NCI-H526 treated with DMSO at 0.1 percent for 48 hours (cell line): ENCODE results near the gene SPRR3.
"Not testable (repeated sequence)": the region's sequence is repeated elsewhere in the genome, so short reads cannot be mapped to it uniquely, and the experiment has no call there.

Experiments used
- DNase-seq: peaks from one replicate; lab custom pipeline; 2025; lab: John Stamatoyannopoulos, UW

The SPRR3 gene

GRCh38 chr1:152983743-152984142, 17.8 kb upstream of the SPRR3 start, which contains the start of gene SPRR1A:
TSS of gene SPRR1A (plus strand) at chr1:152984081. CDS start at chr1:152985231, 1,150 bp downstream.
- DNase-seq = no peak

GRCh38 chr1:152986578-152986977, 15.0 kb upstream of the SPRR3 start:
- no peak for DNase-seq

DNA sequence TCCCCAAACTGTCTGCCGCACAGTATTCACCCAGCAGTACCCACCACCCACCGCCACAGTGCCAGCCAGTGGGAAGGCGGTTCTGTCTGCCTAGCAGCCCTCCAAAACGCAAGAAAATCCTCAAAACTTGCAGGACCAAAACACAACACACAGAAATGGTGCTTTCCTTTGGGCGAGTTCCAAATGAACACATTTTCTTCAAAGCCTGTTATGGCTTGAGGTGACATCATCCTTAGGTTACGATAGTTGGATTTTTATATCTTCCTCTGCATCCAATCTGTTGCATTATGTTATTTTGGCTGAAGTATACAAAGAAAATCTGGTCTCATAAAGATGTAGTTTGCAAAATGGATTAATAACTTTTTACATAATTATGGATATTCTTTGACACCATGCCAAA, 8.4 kb upstream of the SPRR3 start:
- DNase-seq = no peak

- DNase-seq = no peak
These were observed 5.7 kb upstream of the SPRR3 start for GRCh38 chr1:152995842-152996241.

- no peak for DNase-seq
These were observed 4.7 kb upstream of the SPRR3 start for GRCh38 chr1:152996633-152997400.

DNA sequence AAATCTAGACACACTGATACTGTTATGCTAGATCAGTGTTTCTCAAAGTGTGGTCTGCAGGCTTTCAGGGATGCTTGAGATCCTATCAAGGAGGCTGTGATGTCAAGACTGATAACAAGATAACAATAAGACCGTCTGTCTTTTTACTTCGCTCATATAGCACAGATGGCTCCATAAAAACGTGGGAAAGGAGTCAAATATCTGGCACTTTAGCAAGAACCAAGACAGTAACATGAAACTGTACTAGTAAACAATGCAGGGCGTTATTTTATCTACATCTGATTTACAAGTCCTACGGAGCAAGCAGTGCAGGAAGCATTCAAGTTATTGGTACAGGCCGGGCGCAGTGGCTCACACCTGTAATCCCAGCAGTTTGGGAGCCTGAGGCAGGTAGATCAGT, 3.6 kb upstream of the SPRR3 start:
- no peak for DNase-seq

DNA sequence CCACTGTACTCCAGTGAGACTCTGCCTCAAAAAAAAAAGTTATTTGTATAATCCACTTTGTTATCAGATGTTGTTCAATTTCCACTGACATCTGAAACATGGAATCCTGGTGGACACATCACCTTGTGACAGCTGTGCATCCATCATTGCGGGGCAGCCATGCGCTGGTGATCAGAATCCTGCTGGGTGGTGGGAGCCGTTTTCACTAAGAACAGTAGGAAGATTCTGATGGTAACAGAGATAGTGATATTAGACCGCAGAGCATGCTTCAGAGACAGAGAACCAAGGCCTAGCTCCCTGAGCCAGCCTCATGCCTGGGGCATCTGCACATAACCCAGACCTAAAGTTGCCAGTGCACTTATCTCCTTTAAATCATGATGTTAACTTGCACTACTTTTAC, 3.1 kb upstream of the SPRR3 start:
- no peak for DNase-seq

- DNase-seq = no peak
These were observed 1.7 kb upstream of the SPRR3 start for GRCh38 chr1:152999818-153000217.

DNA sequence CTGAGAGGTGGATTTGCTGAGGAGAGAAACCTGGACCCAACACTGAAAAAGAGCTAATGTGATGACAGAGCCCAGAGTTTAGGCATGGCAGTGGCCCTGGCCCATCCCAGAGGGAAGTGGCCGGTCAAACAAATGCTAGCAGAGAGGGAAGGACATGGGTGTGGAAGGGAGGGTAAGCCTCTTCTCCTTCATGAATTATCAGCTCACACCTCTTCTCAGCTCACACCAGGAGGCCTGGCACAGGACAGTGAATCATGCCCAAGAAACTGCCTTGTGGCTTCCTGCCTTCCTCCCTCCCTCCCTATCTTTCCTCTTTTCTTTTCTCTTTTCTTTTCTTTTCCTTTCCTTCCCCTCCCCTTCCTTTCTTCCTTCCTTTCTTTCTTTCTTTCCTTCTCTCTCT, 1.3 kb upstream of the SPRR3 start:
- no peak for DNase-seq

DNA sequence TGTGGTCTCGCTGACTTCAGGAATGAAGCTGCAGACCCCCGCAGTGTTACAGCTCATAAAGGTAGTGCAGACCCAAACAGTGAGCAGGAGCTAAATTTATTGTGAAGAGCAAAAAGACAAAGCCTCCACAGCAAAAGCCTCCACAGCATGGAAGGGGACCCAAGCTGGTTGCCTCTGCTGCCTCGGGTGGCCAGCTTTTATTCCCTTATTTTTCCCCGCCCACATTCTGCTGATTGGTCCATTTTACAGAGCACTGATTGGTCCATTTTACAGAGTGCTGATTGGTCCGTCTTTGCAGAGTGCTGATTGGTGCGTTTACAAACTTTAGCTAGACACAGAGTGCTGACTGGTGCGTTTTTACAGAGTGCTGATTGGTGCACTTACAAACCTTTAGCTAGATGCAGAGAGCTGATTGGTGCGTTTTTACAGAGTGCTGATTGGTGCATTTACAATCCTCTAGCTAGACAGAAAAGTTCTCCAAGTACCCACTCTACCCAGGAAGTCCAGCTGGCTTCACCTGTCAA, 9.7 kb downstream of the SPRR3 start:
- DNase-seq = not testable (repeated sequence)

- DNase-seq = not testable (repeated sequence)
These were observed 20.3 kb downstream of the SPRR3 start for GRCh38 chr1:153021829-153022228.

DNA sequence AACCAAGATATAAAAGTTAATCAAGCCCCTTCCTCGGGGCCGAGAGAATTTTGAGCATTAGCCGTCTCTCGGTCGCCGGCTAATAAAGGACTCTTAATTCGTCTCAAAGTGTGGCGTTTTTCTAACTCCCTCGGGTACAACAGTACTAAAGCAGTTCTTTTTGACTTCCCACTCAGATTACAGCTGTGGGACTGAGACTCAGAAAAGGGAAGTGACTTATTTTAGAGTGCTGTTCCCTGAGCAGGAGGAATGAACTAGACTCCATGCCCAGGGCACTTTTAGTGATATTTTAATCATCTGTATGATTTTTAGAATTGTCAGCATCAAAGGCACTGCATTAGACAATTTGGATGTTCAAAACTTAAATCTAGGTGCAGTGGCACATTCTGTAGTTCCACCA, 20.8 kb downstream of the SPRR3 start:
- DNase-seq = not testable (repeated sequence)

DNA sequence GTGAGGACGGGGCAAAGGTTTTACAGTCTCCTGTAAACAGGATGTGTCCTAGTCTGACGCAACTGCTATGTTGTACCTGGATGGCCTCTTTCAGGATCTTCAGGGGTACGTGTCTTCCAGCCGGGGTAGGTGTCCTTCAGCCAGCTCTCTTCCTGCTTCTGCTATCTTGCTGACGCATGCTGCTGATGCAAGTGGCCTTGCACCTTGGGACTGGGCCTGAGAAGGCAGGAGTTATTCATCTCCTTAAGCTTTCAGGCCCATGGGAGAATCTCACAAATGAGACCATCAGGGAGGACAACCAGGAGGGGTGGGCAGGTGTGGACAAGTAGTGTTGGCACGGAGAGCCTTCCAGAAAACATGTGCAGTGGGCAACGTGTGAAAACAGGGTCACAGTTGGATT, 21.6 kb downstream of the SPRR3 start:
- no peak for DNase-seq

GRCh38 chr1:153024413-153024812, 22.9 kb downstream of the SPRR3 start:
- no peak for DNase-seq

DNA sequence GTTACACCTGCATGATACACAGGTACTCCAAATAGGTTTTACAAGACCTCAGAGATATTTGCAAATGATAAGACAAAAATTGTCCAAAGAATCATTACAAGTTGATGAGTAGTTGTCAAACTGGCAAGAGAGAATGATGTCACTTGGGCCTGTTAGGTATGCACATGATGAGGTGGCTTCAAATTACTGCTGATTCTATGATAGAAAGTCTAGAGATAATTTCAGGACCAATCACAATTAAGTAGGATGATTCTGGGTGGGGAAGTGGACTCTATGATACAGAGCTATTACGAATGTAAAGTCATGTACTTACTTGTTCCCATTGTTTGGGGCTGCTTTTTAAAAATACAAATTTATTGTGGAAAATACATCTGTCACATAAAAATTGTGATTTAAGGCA, 24.2 kb downstream of the SPRR3 start:
- no peak for DNase-seq

- DNase-seq = no peak
These were observed 27.2 kb downstream of the SPRR3 start for GRCh38 chr1:153028766-153029165.

- DNase-seq = no peak
These were observed 29.3 kb downstream of the SPRR3 start, which contains the start of gene SPRR1B for GRCh38 chr1:153030895-153031294. TSS of gene SPRR1B (plus strand) at chr1:153031203. CDS start at chr1:153032346, 1,143 bp downstream.

GRCh38 chr1:153032073-153032472, 30.5 kb downstream of the SPRR3 start:
- DNase-seq = no peak

DNA sequence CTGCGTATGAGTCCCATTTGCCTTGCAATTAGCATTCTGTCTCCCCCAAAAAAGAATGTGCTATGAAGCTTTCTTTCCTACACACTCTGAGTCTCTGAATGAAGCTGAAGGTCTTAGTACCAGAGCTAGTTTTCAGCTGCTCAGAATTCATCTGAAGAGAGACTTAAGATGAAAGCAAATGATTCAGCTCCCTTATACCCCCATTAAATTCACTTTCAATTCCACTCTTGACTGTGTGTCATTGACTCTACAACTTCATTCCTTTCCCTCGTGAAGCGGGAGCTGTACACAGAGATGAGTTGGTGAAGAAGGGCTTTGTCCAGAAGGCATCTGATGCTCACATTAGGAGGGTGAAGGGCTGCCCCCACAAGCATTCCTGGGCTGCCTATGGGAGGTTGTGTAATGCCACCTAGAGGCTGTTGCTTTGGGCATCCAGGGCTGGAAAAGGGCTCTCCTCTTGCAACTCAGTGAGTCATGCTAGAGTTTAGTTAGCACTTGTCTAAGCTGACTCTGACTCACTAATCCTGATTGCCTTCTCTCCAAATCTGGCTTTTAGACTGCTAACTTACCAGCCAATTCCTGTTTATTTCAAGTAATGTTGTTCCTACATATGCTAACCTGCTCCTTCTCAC, 31.2 kb downstream of the SPRR3 start:
- no peak for DNase-seq

DNA sequence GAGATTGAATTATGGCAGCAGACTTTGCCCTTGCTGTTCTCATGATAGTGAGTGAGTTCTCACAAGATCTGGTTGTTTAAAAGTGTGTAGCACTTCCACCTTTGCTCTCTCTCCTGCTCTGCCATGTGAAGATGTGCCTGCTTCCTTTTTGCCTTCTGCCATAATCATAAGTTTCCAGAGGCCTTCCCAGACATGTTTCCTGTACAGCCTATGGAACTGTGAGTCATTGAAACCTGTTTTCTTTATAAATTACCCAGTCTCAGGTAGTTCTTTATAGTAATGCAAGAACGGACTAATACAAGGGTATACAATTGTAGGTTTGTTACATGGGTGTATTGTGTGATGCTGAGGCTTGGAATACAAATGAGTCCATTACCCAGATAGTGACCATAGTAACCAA, 33.7 kb downstream of the SPRR3 start:
- no peak for DNase-seq

DNA sequence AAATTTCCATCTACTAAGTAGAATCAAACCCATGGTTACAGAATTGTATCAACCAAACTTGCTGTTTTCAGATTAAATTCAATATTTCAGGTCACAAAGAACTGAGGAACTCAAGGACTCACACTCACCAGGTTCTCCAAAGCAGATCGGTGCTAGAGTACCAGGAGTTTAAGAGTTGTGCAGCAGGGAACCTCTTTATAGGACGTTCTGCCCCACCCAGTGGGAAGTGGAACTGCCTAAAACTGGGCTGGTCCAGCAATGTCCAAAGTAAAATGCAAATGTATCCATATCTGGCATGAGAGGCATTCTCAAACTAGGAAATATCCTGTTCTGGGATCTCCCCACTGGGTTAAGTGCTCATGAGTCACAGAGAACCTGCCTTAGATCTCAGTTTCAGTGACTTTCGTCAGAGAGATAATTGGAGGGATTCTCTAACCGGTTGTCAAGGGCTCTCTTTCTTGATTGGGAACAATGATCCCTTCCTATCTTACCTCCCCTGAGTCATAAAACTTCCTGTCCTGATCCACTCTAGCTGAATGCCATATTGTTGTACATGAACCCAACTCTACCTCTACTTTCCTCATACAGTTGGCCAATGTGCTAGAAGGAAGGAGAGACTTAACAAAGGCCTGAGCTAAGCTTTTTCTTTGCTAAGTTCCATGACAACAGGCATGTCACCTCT, 39.5 kb downstream of the SPRR3 start, which contains the start of gene SPRR2D:
Gene SPRR2D (minus strand): TSS at position 171 of the 682 bp plus-strand sequence. CDS start 774 bp downstream, outside the sequence.
- DNase-seq = no peak

- no peak for DNase-seq
These were observed 47.7 kb downstream of the SPRR3 start for GRCh38 chr1:153049211-153049610.
